ENCODE measurements around the gene NFKBIE. TPM values are rescaled to one million over a fixed set of nuclear protein-coding genes. Genes with fewer than 3 reads are reported as not detected.

NFKBIE gene
- total and polyA plus RNA-seq, 2 of the 13 experiments (the other 11 are each of a cell fraction or from before 2014, with no cell fraction given), result 6.7 to 14.5 TPM

GRCh38 chr6:44223319-44224028, 41.9 kb downstream of the NFKBIE start, which contains the start of gene SLC29A1 (continued):
- TF ChIP-seq ZNF362 (CRISPR knock-in tag; IDR thresholded peaks at IDR 0.05; ENCODE audit: borderline replicate concordance), result no peak; the same call in 1 of the 2 replicates
- TF ChIP-seq ARID5B (CRISPR knock-in tag; IDR thresholded peaks at IDR 0.05), result peak; percentile 66
- no peak for TF ChIP-seq TBP (CRISPR knock-in tag; IDR thresholded peaks at IDR 0.05)
- TF ChIP-seq ZNF629 (CRISPR knock-in tag; conservative IDR thresholded peaks at IDR 0.05), result 0 out of 2 replicates have a peak, but pooled peaks have one; percentile 34
- no peak for TF ChIP-seq ZNF713 (CRISPR knock-in tag; IDR thresholded peaks at IDR 0.05)
- no peak for TF ChIP-seq KDM4B (CRISPR knock-in tag; IDR thresholded peaks at IDR 0.05)
- TF ChIP-seq NR1H2 (CRISPR knock-in tag; IDR thresholded peaks at IDR 0.05; ENCODE audit: borderline replicate concordance, low read depth), result no peak
- no peak for TF ChIP-seq ZNF652 (CRISPR knock-in tag; IDR thresholded peaks at IDR 0.05; ENCODE audit: borderline replicate concordance, low read depth)
- peak; percentile 47; the same call in 1 of the 2 replicates for TF ChIP-seq NR0B2 (CRISPR knock-in tag; IDR thresholded peaks at IDR 0.05)
- no peak; the same call in 1 of the 2 replicates for TF ChIP-seq MIER3 (CRISPR knock-in tag; IDR thresholded peaks at IDR 0.05; ENCODE audit: borderline replicate concordance)
- TF ChIP-seq HOXA5 (CRISPR knock-in tag; IDR thresholded peaks at IDR 0.05), result peak; percentile 74; the same call in 1 of the 2 replicates
- TF ChIP-seq FOXM1 (CRISPR knock-in tag; IDR thresholded peaks at IDR 0.05), result no peak
- TF ChIP-seq TRIM24 (CRISPR knock-in tag; IDR thresholded peaks at IDR 0.05), result no peak
- peak; percentile 24; the same call in 1 of the 2 replicates for TF ChIP-seq ETV5 (CRISPR knock-in tag; IDR thresholded peaks at IDR 0.05; ENCODE audit: borderline replicate concordance)
- TF ChIP-seq NFE2L2 (IDR thresholded peaks at IDR 0.05; ENCODE audit: low read length), result no peak
- no peak for TF ChIP-seq PITX1 (CRISPR knock-in tag; IDR thresholded peaks at IDR 0.05)
- TF ChIP-seq ZMAT3 (CRISPR knock-in tag; conservative IDR thresholded peaks at IDR 0.05), result peak; percentile 89
- no peak for TF ChIP-seq MAFK (conservative IDR thresholded peaks at IDR 0.05 in 1 of 2, IDR thresholded peaks at IDR 0.05 in 1 of 2; ENCODE audit: low read length in 2 of 2)
- no peak for TF ChIP-seq TOE1 (CRISPR knock-in tag; IDR thresholded peaks at IDR 0.05)
- TF ChIP-seq CENPT (CRISPR knock-in tag; IDR thresholded peaks at IDR 0.05; ENCODE audit: low read depth), result 0 out of 2 replicates have a peak, but pooled peaks have one; percentile 57
- TF ChIP-seq HNF4A (CRISPR knock-in tag; IDR thresholded peaks at IDR 0.05), result peak; percentile 58; the same call in 1 of the 2 replicates
- TF ChIP-seq ZNF615 (CRISPR knock-in tag; IDR thresholded peaks at IDR 0.05; ENCODE audit: borderline replicate concordance), result no peak
- TF ChIP-seq FOXP4 (CRISPR knock-in tag; IDR thresholded peaks at IDR 0.05), result 0 out of 2 replicates have a peak, but pooled peaks have one; percentile 5
- no peak for TF ChIP-seq SMARCE1 (IDR thresholded peaks at IDR 0.05; ENCODE audit: borderline replicate concordance)

Measured in HepG2 (cell line).